ENCODE results near the gene CEBPE. TPM values are rescaled to one million over a fixed set of nuclear protein-coding genes. Genes with fewer than 3 reads are reported as not detected.

Gene CEBPE
- total and polyA plus RNA-seq, 2 donors (not counting 1 experiment from before 2014, with no cell fraction given) = 0.37 to 0.45 TPM

DNA sequence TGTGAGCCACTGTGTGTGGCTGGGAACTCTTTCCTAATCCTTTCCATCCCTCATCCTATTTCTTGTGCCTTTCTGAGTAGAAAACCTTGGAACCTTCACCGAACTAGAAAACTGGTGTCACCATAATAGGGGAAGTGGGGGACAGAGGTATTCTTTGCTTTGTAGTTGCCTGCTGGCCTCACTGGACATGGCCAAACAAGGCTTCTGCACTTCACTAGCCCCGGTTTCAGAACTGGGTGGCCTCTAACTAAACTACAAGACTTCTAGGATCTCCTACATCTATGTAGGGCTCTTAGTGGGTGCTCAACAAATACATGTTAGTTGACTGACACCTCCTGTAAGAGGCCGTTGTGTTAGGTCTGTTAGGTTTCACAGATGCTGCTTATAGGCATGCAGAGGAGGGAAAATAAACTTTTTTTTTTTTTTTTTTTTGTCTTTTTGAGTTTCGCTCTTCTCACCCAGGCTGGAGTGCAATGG is 13.7 kb downstream of the CEBPE start:
- no peaks in the 10 kb centered on the region for H3K9me3 Mint-ChIP-seq (ENCODE audit: insufficient read depth)
- no peak overlapping the region for H3K4me3 Mint-ChIP-seq
- Histone ChIP-seq H3K9me3 (ENCODE audit: control extremely low read depth in 1 of 3, control insufficient read depth in 2 of 3, insufficient read depth in 1 of 3, low read length in 2 of 3) (peaks cover 0 to 7% (median 0%) of the 10 kb centered on the region in 3 donors), H3K27ac (ENCODE audit: low read length in 2 of 2) (no peak overlapping the region), H3K4me3 (ENCODE audit: control extremely low read depth in 1 of 5, extremely low read depth in 1 of 5, insufficient read depth in 1 of 5, low read depth in 2 of 5, low read length in 4 of 5) (no peak overlapping the region), H3K4me2 (replicated peaks; ENCODE audit: low read depth, low read length, poor library complexity, severe bottlenecking) (no peak overlapping the region), H2AFZ (ENCODE audit: insufficient read depth, low read depth, low read length, poor library complexity, severe bottlenecking) (no peak overlapping the region), H4K20me1 (ENCODE audit: control insufficient read depth, insufficient read depth, low read length, poor library complexity, severe bottlenecking) (no peaks in the 10 kb centered on the region), H3K9ac (ENCODE audit: low read length) (no peak overlapping the region), H3K27me3 (replicated peaks in 1 of 4; ENCODE audit: control extremely low read depth in 1 of 4, control insufficient read depth in 3 of 4, insufficient read depth in 4 of 4, low read length in 3 of 4) (peaks cover 0 to 2% (median 0%) of the 10 kb centered on the region in 4 experiments), H3K36me3 (replicated peaks in 1 of 2; ENCODE audit: control extremely low read depth in 1 of 2, control insufficient read depth in 1 of 2, extremely low read depth in 1 of 2, insufficient read depth in 2 of 2, low read length in 1 of 2) (no peaks in the 10 kb centered on the region), H3K79me2 (ENCODE audit: control insufficient read depth, insufficient read depth, low read length) (peaks cover 1% of the 10 kb centered on the region), H3K4me1 (ENCODE audit: control insufficient read depth in 2 of 2, insufficient read depth in 2 of 2, low read length in 2 of 2) (no peaks in the 10 kb centered on the region)
- no peaks in the 10 kb centered on the region for H3K27me3 Mint-ChIP-seq
- CTCF ChIA-PET = interaction anchor here (1.1 to 2.1 kb wide), 2 partner anchors 15 to 28 kb away, joined by 3 to 5 read pairs; no protein-coding TSS in a partner anchor
- no peak overlapping the region for H3K27ac Mint-ChIP-seq
- intact Hi-C loops (cut with micrococcal nuclease) = no loop called here
- ATAC-seq (ENCODE audit: low read depth) (no peak), DNase-seq (no peak)
- TF ChIP-seq EZH2 (IDR thresholded peaks at IDR 0.05; ENCODE audit: borderline replicate concordance, insufficient read depth, low read depth, low read length, poor library complexity, severe bottlenecking) = no peak
- TF ChIP-seq, protein P1, sequence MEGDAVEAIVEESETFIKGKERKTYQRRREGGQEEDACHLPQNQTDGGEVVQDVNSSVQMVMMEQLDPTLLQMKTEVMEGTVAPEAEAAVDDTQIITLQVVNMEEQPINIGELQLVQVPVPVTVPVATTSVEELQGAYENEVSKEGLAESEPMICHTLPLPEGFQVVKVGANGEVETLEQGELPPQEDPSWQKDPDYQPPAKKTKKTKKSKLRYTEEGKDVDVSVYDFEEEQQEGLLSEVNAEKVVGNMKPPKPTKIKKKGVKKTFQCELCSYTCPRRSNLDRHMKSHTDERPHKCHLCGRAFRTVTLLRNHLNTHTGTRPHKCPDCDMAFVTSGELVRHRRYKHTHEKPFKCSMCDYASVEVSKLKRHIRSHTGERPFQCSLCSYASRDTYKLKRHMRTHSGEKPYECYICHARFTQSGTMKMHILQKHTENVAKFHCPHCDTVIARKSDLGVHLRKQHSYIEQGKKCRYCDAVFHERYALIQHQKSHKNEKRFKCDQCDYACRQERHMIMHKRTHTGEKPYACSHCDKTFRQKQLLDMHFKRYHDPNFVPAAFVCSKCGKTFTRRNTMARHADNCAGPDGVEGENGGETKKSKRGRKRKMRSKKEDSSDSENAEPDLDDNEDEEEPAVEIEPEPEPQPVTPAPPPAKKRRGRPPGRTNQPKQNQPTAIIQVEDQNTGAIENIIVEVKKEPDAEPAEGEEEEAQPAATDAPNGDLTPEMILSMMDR (IDR thresholded peaks at IDR 0.05) = no peak
- WGBS (ENCODE audit: insufficient coverage) = 92% methylated on average over 2 of the region's 4 CpGs
- POLR2A ChIA-PET = interaction anchor here (0.9 kb wide), 1 partner anchor 10 kb away, joined by 8 read pairs; the partner anchor contains the start of genes ACIN1 and C14orf119
- peaks cover 9% of the 10 kb centered on the region for H3K4me1 Mint-ChIP-seq

DNA sequence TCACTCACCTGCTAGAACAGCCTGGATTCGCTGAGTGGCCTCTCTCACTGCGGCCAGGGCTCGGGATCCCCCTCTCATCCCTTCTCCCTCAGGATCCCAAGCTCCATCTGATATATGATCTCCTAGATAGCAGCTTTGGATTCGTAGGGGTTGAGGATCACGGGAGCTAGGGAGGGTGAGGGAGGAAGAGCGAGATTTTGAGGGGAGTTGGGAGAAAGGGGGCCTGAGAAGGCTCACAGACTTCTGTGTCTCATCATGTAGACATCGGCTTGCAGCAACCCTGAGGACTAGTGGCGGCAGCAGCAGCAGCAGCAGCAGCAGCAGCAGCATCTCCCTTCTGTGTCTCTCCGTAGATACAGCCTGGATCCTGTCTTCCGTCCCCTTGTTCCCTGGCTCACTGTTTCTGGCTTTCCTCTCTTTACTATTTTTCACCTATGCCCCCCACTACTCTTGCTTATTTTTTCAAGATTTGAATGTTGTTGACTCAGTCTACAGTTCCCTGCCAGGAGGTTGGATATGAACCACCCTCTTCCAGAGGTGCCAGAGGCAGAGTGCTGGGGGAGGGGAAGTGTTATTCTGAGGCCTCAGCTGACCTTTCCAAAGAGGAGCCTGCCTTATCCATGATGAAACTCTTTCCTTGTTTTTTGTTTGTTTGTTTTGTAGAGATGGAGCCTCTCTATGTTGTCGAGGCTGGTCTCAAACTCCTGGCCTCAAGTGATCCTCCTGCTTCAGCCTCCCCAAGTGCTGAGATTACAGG is 14.3 kb downstream of the CEBPE start, which contains the start of gene CIROP:
TSS of gene CIROP (minus strand) at position 399 of the 757 bp plus-strand sequence. CDS start at position 330, 69 bp downstream.
- Histone ChIP-seq H3K9ac (ENCODE audit: low read length) (no peak within 1 kb of the TSS), H3K27ac (ENCODE audit: low read length in 2 of 2) (no peak within 1 kb of the TSS), H3K36me3 (replicated peaks in 1 of 2; ENCODE audit: control extremely low read depth in 1 of 2, control insufficient read depth in 1 of 2, extremely low read depth in 1 of 2, insufficient read depth in 2 of 2, low read length in 1 of 2) (peaks cover 0 to 1% of the 10 kb centered on the region in 2 experiments), H3K4me2 (replicated peaks; ENCODE audit: low read depth, low read length, poor library complexity, severe bottlenecking) (no peak within 1 kb of the TSS), H4K20me1 (ENCODE audit: control insufficient read depth, insufficient read depth, low read length, poor library complexity, severe bottlenecking) (no peaks in the 10 kb centered on the region), H3K4me3 (ENCODE audit: control extremely low read depth in 1 of 5, extremely low read depth in 1 of 5, insufficient read depth in 1 of 5, low read depth in 2 of 5, low read length in 4 of 5) (no peak within 1 kb of the TSS), H3K79me2 (ENCODE audit: control insufficient read depth, insufficient read depth, low read length) (peaks cover 5% of the 10 kb centered on the region), H3K4me1 (ENCODE audit: control insufficient read depth in 2 of 2, insufficient read depth in 2 of 2, low read length in 2 of 2) (no peaks in the 10 kb centered on the region), H3K27me3 (replicated peaks in 1 of 4; ENCODE audit: control extremely low read depth in 1 of 4, control insufficient read depth in 3 of 4, insufficient read depth in 4 of 4, low read length in 3 of 4) (peaks cover 0 to 2% (median 0%) of the 10 kb centered on the region in 4 experiments), H2AFZ (ENCODE audit: insufficient read depth, low read depth, low read length, poor library complexity, severe bottlenecking) (no peak within 1 kb of the TSS), H3K9me3 (ENCODE audit: control extremely low read depth in 1 of 3, control insufficient read depth in 2 of 3, insufficient read depth in 1 of 3, low read length in 2 of 3) (peaks cover 0 to 7% (median 0%) of the 10 kb centered on the region in 3 donors)
- no peaks in the 10 kb centered on the region for H3K9me3 Mint-ChIP-seq (ENCODE audit: insufficient read depth)
- DNase-seq = no peak
- 88% methylated on average over 8 of the region's 11 CpGs for WGBS (ENCODE audit: insufficient coverage)
- H3K27me3 Mint-ChIP-seq = no peaks in the 10 kb centered on the region
- ATAC-seq (ENCODE audit: low read depth) = no peak
- peaks cover 10% of the 10 kb centered on the region for H3K4me1 Mint-ChIP-seq
- ChIA-PET POLR2A (no interaction called here), CTCF (interaction anchor here (0.5 to 1.3 kb wide), 3 partner anchors 10 to 836 kb away, joined by 3 to 5 read pairs (median 4); partner anchors contain the start of genes ACIN1 and C14orf119)
- TF ChIP-seq, protein P1 (IDR thresholded peaks at IDR 0.05) = no peak
- no peak for TF ChIP-seq EZH2 (IDR thresholded peaks at IDR 0.05; ENCODE audit: borderline replicate concordance, insufficient read depth, low read depth, low read length, poor library complexity, severe bottlenecking)
- H3K4me3 Mint-ChIP-seq = no peak within 1 kb of the TSS
- intact Hi-C loops (cut with micrococcal nuclease) = no loop called here
- H3K27ac Mint-ChIP-seq = no peak within 1 kb of the TSS

Measured in B cell (primary cell).